GM13977 (cell line): Measurements from ENCODE around the gene ZSCAN9.

ENCODE experiments used
- DNase-seq: peaks from one replicate; pipeline ENCODE4 v3.0.0; 2012; ENCODE audit warnings: low spot score
- in situ Hi-C: fragments of 300-500 bp; cut with MboI; formaldehyde crosslinking; loops from one replicate; pipeline ENCODE4 v1.12.0; 2022; ENCODE audit warnings: low sequenced_read_pairs, low pct_unique_long_range_greater_than_20kb, mixed read lengths, inconsistent platforms; ENCODE audit not compliant: unreplicated experiment
- TF ChIP-seq, protein P1 (sequence below): IDR thresholded peaks from 2 replicates; pipeline ENCODE4 v1.5.1; 2012; ENCODE audit warnings: mild to moderate bottlenecking, control low read depth; ENCODE audit not compliant: insufficient read depth; ENCODE audit errors: extremely low read depth, missing control alignments

Gene ZSCAN9

DNA sequence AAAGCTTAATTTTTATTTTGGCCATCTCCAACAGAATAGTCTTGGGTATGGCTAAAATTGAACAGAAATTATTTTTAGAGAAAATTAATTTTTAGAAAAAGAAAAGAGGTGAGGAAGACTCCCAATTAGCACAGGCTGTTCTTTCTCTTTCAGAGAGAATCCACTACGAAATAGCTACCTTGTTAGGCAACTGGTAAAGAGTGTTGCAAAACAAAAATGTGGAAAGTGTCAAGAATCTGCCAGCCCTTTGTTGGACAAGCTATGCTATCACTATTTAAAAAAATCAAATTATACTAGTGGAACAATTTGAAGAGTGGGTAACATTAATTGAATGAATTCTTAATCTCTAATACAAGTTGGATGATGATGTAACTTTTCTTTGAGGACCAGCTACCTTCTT, 19.2 kb upstream of the ZSCAN9 start:
- TF ChIP-seq, protein P1, sequence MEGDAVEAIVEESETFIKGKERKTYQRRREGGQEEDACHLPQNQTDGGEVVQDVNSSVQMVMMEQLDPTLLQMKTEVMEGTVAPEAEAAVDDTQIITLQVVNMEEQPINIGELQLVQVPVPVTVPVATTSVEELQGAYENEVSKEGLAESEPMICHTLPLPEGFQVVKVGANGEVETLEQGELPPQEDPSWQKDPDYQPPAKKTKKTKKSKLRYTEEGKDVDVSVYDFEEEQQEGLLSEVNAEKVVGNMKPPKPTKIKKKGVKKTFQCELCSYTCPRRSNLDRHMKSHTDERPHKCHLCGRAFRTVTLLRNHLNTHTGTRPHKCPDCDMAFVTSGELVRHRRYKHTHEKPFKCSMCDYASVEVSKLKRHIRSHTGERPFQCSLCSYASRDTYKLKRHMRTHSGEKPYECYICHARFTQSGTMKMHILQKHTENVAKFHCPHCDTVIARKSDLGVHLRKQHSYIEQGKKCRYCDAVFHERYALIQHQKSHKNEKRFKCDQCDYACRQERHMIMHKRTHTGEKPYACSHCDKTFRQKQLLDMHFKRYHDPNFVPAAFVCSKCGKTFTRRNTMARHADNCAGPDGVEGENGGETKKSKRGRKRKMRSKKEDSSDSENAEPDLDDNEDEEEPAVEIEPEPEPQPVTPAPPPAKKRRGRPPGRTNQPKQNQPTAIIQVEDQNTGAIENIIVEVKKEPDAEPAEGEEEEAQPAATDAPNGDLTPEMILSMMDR = no peak
- in situ Hi-C loops = no loop called here
- no peak for DNase-seq

DNA sequence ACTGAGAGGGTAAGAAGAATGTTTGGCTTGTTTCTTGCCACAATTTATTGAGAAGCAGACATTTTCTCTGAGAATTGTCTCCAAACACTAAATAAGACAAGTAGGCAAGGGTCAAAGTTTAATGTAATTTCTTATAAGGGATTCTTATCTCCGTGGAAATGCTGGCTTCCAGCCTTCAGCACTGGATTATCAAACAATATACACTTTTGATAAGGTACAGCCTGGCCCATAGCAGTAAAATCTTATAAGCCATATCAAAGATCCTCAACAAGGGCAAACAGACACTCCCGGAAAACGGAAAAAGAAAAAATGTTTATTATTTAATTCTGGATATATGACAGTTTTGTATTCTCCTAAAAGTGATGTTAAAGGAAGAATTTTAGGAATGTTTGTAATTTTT, 18.5 kb upstream of the ZSCAN9 start:
- in situ Hi-C loops = no loop called here
- no peak for DNase-seq
- TF ChIP-seq, protein P1 = no peak

DNA sequence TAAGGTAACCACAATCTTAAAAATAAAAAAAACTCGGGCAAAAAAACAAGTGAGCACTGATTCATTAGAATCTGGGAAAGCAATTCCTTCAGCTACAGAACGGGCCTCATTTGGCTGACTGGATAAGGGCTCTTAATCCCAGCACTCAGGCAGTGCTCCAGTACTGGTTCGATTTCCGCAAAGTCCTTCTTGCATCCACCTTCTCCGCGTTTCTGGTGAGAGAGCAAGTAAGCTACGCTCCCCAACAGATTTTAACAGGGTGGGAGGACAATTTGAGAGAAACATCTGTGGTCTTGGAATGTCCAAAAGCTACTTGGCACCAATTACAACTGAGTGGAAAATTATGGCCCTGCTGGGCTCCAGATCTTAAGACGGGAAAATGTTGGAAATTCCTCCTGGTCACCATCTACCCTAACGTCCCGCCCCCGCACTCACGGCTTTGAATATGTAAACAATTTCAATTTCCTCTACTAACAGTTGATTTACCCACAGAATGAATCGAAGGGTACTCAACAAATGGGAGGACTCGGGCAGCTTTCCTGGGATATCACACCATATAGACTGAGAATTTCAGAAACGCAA, 18.1 kb upstream of the ZSCAN9 start:
- no peak for DNase-seq

DNA sequence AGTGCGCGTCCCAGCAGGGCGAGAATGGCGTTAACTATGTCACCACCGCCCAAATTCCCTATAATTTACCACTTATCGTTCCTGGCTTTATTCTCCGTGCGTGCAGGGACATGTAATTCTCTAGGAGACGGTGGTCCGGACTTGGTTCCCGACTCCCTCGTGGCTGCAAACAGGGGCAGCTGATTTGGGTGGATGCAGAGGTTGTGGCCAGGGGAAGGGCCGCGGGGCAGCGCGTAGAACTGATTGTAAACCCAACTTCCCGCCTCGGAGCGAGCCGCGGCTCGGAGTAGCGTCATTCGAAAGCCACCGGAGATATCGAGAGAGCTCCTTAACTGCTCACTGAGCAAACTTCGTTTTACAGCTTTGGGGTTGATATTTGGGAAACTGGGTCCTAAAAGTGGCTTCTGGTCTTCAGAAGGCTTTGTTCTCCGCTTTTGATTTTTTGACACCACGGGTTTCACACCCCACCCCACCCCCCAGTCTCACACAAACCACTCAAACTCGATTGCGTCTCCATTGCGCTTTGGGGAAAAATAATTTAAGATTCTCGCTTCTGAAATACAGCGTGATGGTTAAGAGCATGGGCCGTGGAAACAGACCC, 17.5 kb upstream of the ZSCAN9 start:
- TF ChIP-seq, protein P1 = no peak
- in situ Hi-C loops = no loop called here
- DNase-seq = peak; percentile 59

More for the DNA sequence above, 18.1 kb upstream of the ZSCAN9 start:
- in situ Hi-C loops = no loop called here
- TF ChIP-seq, protein P1 = no peak

DNA sequence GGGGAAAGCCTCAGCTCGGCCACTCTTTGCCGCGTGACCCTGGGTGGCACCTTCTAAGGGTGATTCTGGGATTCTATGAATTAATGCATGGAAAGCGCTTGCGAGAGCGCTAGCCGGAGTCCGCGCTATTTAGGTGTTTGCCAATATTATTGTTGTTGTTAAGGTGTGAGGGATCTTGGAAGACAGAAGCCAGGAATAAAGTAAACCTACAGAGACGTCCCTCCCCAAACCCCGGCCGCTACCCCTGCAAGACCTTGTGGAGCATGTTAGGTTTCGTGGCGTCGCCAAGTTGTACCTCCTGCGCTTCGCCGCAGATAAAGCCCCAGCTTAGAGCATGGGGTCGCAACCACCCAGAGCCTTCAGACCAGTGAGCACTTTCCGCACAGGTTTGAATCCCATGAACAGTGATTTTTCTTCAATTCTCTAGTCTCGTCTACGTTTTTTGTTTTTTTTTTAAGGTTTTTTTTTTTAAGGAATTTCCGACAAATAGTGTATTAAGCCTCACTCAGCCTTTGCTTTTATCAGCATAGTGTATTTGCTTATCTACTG, 16.9 kb upstream of the ZSCAN9 start:
- in situ Hi-C loops = no loop called here
- DNase-seq = no peak
- TF ChIP-seq, protein P1 = no peak

DNA sequence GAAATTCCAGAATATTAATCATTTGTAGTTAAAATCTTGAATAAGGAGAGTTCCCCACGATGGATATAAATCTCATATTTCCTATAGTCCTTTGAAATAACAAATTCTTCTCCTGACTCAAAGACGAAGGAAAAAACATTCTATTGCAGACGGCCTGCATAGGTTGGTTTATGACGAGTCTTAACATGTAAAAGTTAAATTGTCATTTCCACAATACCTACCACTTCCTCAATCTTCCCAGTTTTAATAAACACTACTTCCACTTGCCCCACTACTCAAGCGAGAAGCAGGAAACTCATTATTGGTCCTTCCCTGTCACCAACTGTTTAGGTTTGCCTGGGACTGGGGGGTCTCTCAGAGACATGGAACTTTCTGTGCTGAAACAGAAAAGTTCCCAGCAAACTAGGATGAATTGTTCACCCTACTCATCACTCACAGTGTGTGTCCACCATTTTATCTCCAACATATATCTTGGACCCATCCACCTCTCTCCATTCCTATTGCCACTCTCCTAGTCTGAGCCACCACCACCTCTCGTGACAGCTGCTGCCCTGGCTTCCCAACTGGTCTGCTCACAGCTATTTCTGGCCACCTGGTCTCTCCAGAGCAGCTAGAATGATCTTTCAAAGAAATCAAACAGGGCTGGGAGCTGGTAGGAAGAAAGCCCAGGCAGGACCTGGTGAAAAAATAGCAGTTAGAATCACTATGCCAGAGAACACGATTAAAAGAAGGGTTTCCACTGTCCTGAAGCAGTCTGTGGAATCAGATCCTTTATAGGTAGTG, 15.1 kb upstream of the ZSCAN9 start:
- in situ Hi-C loops = no loop called here

More for the DNA sequence above, 15.1 kb upstream of the ZSCAN9 start:
- TF ChIP-seq, protein P1 = no peak
- no peak for DNase-seq
